Liver (tissue), 9 donors: ENCODE results near the gene DUOXA2. TPM values are rescaled to one million over a fixed set of nuclear protein-coding genes. Genes with fewer than 3 reads are reported as not detected.

Experiments used
- DNase-seq: peaks from one replicate; pipeline ENCODE4 v3.0.0-alpha.2; 2017; ENCODE audit warnings: low spot score
- H3K27ac ChIP-seq, 2 donors: one replicate each; pipeline ENCODE4 v1.7.0; 2013; ENCODE audit warnings: inconsistent platforms in 2 of 2, low read length in 2 of 2, control low read depth in 1 of 2, low read depth in 1 of 2, mild to moderate bottlenecking in 1 of 2
- H3K27me3 ChIP-seq, 4 donors: one replicate each; pipeline versions ENCODE4 v1.6.1 to v1.7.0; 2013; ENCODE audit warnings: low read length in 3 of 4, inconsistent platforms in 1 of 4, mild to moderate bottlenecking in 1 of 4, moderate library complexity in 1 of 4; ENCODE audit not compliant: control insufficient read depth in 4 of 4, insufficient read depth in 4 of 4
- H3K36me3 ChIP-seq, 4 donors: one replicate each; pipeline versions ENCODE4 v1.6.1 to v1.7.0; 2013; ENCODE audit warnings: low read length in 3 of 4, mild to moderate bottlenecking in 3 of 4, low read depth in 1 of 4, moderate library complexity in 1 of 4; ENCODE audit not compliant: control insufficient read depth in 4 of 4, insufficient read depth in 3 of 4
- H3K4me1 ChIP-seq, 4 donors: one replicate each; pipeline versions ENCODE4 v1.6.1 to v1.7.0; 2013; ENCODE audit warnings: low read length in 3 of 4, mild to moderate bottlenecking in 3 of 4, moderate library complexity in 1 of 4; ENCODE audit not compliant: control insufficient read depth in 4 of 4, insufficient read depth in 4 of 4
- H3K4me3 ChIP-seq, 3 donors: one replicate each; pipeline versions ENCODE4 v1.6.1 to v1.7.0; 2013; ENCODE audit warnings: low read length in 3 of 3, control low read depth in 1 of 3, low read depth in 1 of 3, mild to moderate bottlenecking in 1 of 3
- H3K9ac ChIP-seq, 2 donors: one replicate each; pipeline ENCODE4 v1.7.0; 2013; ENCODE audit warnings: low read length in 2 of 2, mild to moderate bottlenecking in 2 of 2, moderate library complexity in 2 of 2, control low read depth in 1 of 2, low read depth in 1 of 2
- H3K9me3 ChIP-seq, 4 donors: one replicate each; pipeline versions ENCODE4 v1.6.1 to v1.7.0; 2013; ENCODE audit warnings: low read length in 3 of 4; ENCODE audit not compliant: control insufficient read depth in 4 of 4
- EGR1 ChIP-seq, 2 donors: IDR thresholded peaks; 2 replicates each; pipeline ENCODE4 v1.6.1; 2016 to 2018; ENCODE audit warnings: antibody characterized with exemption in 2 of 2, low read depth in 2 of 2
- FOXA1 ChIP-seq: IDR thresholded peaks from 2 replicates; pipeline ENCODE4 v1.6.1; 2016; ENCODE audit warnings: antibody characterized with exemption
- FOXA2 ChIP-seq: IDR thresholded peaks from 2 replicates; pipeline ENCODE4 v1.6.1; 2016; ENCODE audit warnings: antibody characterized with exemption
- GABPA ChIP-seq, 2 donors: IDR thresholded peaks in 1 of 2; conservative IDR thresholded peaks in 1 of 2; 2 replicates each; pipeline ENCODE4 v1.6.1; 2016; ENCODE audit warnings: antibody characterized with exemption in 2 of 2, mild to moderate bottlenecking in 1 of 2, moderate library complexity in 1 of 2
- HNF4A ChIP-seq, 2 donors: conservative IDR thresholded peaks; 2 replicates each; pipeline ENCODE4 v1.6.1; 2016; ENCODE audit warnings: antibody characterized with exemption in 2 of 2, mild to moderate bottlenecking in 2 of 2
- HNF4G ChIP-seq: IDR thresholded peaks from 2 replicates; pipeline ENCODE4 v1.6.1; 2016; ENCODE audit warnings: antibody characterized with exemption
- JUND ChIP-seq, 2 donors: IDR thresholded peaks; 2 replicates each; pipeline ENCODE4 v1.6.1; 2016; ENCODE audit warnings: antibody characterized with exemption in 2 of 2
- MAX ChIP-seq: IDR thresholded peaks from 2 replicates; pipeline ENCODE4 v1.6.1; 2016; ENCODE audit warnings: antibody characterized with exemption
- RAD21 ChIP-seq, 2 donors: IDR thresholded peaks; 2 replicates each; pipeline ENCODE4 v1.6.1; 2016; ENCODE audit warnings: antibody characterized with exemption in 2 of 2, mild to moderate bottlenecking in 2 of 2
- RXRA ChIP-seq, 2 donors: IDR thresholded peaks; 2 replicates each; pipeline ENCODE4 v1.6.1; 2017 to 2018; ENCODE audit warnings: antibody characterized with exemption in 2 of 2, mild to moderate bottlenecking in 1 of 2
- SP1 ChIP-seq: IDR thresholded peaks from 2 replicates; pipeline ENCODE4 v1.6.1; 2018; ENCODE audit warnings: antibody characterized with exemption, mild to moderate bottlenecking
- TAF1 ChIP-seq: conservative IDR thresholded peaks from 2 replicates; pipeline ENCODE4 v1.6.1; 2016; ENCODE audit warnings: antibody characterized with exemption, mild to moderate bottlenecking
- ZBTB33 ChIP-seq: IDR thresholded peaks from 2 replicates; pipeline ENCODE4 v1.6.1; 2016; ENCODE audit warnings: antibody characterized with exemption
- WGBS: extraction: QIAGEN DNeasy Blood & Tissue Kit; methylation state at CpG from one replicate; pipeline ENCODE4 v1.1.7; 2013; 5-methylcytosine and 5-hydroxymethylcytosine counted together
- polyA plus RNA-seq, 2 donors: library from polyadenylated mRNA; stranded (reverse) in 1 of 2; unstranded in 1 of 2; fragments of 200-250 nt in 1 of 2; fragments of >200 nt in 1 of 2; fragmentation: Nextera tagmentation in 1 of 2; extraction: Ambion mirVana in 1 of 2; gene quantifications; one replicate each; pipeline versions ENCODE4 v1.2.1 to v1.2.3, GENCODE V29; 2013 to 2015
- total RNA-seq, 2 donors: library from RNA; depleted of rRNA; stranded (reverse); fragments of >200 nt; gene quantifications; one replicate each; pipeline ENCODE4 v1.2.3, GENCODE V29; 2014
- TF ChIP-seq, protein P1 (sequence below): fragments of 150-350 bp; IDR thresholded peaks from 2 replicates; pipeline ENCODE4 v1.5.1; 2017; ENCODE audit warnings: improper control_type of control experiment, low read depth, low read length; ENCODE audit not compliant: missing input control
- TF ChIP-seq, protein P2 (sequence below): IDR thresholded peaks from 2 replicates; pipeline ENCODE4 v1.6.1; 2016; ENCODE audit warnings: antibody characterized with exemption, mild to moderate bottlenecking
- TF ChIP-seq, protein P3 (sequence below): IDR thresholded peaks from 2 replicates; pipeline ENCODE4 v1.6.1; 2016; ENCODE audit warnings: antibody characterized with exemption
- donor health status: healthy.
- donor health status: healthy.
- donor health status: healthy.
- donor health status: healthy.
- donor health status: healthy.

DUOXA2 gene
- total and polyA plus RNA-seq, 4 donors: 0.07 TPM; not detected in 3

DNA sequence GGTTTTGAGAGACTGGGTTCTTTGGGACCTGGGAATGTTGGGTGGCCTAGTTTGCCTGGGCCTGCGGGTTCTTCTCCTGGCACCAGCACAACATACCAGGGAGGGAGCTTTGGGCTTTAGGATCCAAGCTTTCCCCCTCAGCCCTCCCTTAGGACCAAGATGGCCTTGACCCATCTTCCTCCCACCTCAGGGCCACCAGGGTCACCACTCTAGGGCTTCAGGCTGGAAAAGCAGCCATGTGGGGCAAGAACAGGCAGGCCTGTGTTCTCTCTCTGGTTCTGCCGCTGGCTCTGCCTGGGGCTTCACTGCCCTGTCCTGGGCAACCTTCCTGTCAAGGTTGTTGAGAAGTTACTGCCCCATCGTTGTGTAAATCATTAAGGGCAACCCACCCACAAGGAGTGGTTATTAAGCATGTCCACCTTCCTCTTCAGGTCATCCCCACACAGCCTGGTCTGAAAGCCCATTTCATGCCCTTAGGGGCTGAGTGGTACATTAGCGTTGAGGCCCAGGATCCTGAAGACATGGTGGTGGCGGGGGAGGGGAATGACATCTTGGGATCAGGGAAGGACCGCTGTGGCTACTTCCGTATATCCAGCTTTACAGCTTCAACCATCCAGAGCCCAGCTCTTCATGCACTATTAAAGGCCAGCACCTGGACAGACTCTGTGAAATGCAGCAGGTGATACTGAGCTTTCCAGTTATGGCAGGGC, 16.3 kb downstream of the DUOXA2 start:
- Histone ChIP-seq H3K4me1 (peaks cover 0 to 6% (median 2%) of the 10 kb centered on the region in 4 donors), H3K36me3 (no peaks in the 10 kb centered on the region), H3K27me3 (peaks cover 0 to 12% (median 3%) of the 10 kb centered on the region in 4 donors), H3K9ac (no peak overlapping the region), H3K9me3 (no peaks in the 10 kb centered on the region), H3K4me3 (no peak overlapping the region), H3K27ac (no peak overlapping the region)
- 89% methylated on average over 7 of the region's 7 CpGs for whole genome bisulfite sequencing
- TF ChIP-seq GABPA (IDR thresholded peaks at IDR 0.05 in 1 of 2, conservative IDR thresholded peaks at IDR 0.05 in 1 of 2) (no peak), EGR1 (IDR thresholded peaks at IDR 0.05; ENCODE audit: low read depth in 2 of 2) (no peak), RAD21 (IDR thresholded peaks at IDR 0.05) (no peak), HNF4G (no peak), HNF4A (conservative IDR thresholded peaks at IDR 0.05) (no peak), JUND (IDR thresholded peaks at IDR 0.05) (no peak), MAX (no peak), FOXA2 (no peak), ZBTB33 (no peak), FOXA1 (no peak)
- TF ChIP-seq, protein P1, sequence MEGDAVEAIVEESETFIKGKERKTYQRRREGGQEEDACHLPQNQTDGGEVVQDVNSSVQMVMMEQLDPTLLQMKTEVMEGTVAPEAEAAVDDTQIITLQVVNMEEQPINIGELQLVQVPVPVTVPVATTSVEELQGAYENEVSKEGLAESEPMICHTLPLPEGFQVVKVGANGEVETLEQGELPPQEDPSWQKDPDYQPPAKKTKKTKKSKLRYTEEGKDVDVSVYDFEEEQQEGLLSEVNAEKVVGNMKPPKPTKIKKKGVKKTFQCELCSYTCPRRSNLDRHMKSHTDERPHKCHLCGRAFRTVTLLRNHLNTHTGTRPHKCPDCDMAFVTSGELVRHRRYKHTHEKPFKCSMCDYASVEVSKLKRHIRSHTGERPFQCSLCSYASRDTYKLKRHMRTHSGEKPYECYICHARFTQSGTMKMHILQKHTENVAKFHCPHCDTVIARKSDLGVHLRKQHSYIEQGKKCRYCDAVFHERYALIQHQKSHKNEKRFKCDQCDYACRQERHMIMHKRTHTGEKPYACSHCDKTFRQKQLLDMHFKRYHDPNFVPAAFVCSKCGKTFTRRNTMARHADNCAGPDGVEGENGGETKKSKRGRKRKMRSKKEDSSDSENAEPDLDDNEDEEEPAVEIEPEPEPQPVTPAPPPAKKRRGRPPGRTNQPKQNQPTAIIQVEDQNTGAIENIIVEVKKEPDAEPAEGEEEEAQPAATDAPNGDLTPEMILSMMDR: no peak
- TF ChIP-seq, protein P2, sequence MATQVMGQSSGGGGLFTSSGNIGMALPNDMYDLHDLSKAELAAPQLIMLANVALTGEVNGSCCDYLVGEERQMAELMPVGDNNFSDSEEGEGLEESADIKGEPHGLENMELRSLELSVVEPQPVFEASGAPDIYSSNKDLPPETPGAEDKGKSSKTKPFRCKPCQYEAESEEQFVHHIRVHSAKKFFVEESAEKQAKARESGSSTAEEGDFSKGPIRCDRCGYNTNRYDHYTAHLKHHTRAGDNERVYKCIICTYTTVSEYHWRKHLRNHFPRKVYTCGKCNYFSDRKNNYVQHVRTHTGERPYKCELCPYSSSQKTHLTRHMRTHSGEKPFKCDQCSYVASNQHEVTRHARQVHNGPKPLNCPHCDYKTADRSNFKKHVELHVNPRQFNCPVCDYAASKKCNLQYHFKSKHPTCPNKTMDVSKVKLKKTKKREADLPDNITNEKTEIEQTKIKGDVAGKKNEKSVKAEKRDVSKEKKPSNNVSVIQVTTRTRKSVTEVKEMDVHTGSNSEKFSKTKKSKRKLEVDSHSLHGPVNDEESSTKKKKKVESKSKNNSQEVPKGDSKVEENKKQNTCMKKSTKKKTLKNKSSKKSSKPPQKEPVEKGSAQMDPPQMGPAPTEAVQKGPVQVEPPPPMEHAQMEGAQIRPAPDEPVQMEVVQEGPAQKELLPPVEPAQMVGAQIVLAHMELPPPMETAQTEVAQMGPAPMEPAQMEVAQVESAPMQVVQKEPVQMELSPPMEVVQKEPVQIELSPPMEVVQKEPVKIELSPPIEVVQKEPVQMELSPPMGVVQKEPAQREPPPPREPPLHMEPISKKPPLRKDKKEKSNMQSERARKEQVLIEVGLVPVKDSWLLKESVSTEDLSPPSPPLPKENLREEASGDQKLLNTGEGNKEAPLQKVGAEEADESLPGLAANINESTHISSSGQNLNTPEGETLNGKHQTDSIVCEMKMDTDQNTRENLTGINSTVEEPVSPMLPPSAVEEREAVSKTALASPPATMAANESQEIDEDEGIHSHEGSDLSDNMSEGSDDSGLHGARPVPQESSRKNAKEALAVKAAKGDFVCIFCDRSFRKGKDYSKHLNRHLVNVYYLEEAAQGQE: no peak
- TF ChIP-seq, protein P3, sequence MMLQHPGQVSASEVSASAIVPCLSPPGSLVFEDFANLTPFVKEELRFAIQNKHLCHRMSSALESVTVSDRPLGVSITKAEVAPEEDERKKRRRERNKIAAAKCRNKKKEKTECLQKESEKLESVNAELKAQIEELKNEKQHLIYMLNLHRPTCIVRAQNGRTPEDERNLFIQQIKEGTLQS: no peak
- DNase-seq: no peak

- peaks cover 0 to 12% (median 3%) of the 10 kb centered on the region in 4 donors for H3K27me3 ChIP-seq
- H3K4me1 ChIP-seq: peaks cover 0 to 6% (median 2%) of the 10 kb centered on the region in 4 donors
- WGBS: 55% methylated on average over 3 of the region's 3 CpGs
- no peaks in the 10 kb centered on the region for H3K36me3 ChIP-seq
- DNase-seq: no peak
- H3K9ac ChIP-seq: no peak overlapping the region
- no peak overlapping the region for H3K4me3 ChIP-seq
- H3K27ac ChIP-seq: no peak overlapping the region
- H3K9me3 ChIP-seq: no peaks in the 10 kb centered on the region
- TF ChIP-seq, protein P3: no peak
- TF ChIP-seq, protein P2: no peak
- no peak for TF ChIP-seq JUND (IDR thresholded peaks at IDR 0.05)
- no peak for TF ChIP-seq HNF4A (conservative IDR thresholded peaks at IDR 0.05)
- no peak for TF ChIP-seq RXRA (IDR thresholded peaks at IDR 0.05)
- TF ChIP-seq FOXA2: no peak
- TF ChIP-seq SP1: no peak
- TF ChIP-seq MAX: no peak
- TF ChIP-seq TAF1: no peak
Observed at GRCh38 chr15:45131510-45131909, 17.4 kb downstream of the DUOXA2 start.
